ENCODE data around the gene UBAC2. TPM values are rescaled to one million over a fixed set of nuclear protein-coding genes. Genes with fewer than 3 reads are reported as not detected.
"Not testable (repeated sequence)": the region's sequence is repeated elsewhere in the genome, so short reads cannot be mapped to it uniquely, and the experiment has no call there.

UBAC2 gene
- polyA plus RNA-seq, 3 donors: 98.7 to 109 (median 101) TPM

DNA sequence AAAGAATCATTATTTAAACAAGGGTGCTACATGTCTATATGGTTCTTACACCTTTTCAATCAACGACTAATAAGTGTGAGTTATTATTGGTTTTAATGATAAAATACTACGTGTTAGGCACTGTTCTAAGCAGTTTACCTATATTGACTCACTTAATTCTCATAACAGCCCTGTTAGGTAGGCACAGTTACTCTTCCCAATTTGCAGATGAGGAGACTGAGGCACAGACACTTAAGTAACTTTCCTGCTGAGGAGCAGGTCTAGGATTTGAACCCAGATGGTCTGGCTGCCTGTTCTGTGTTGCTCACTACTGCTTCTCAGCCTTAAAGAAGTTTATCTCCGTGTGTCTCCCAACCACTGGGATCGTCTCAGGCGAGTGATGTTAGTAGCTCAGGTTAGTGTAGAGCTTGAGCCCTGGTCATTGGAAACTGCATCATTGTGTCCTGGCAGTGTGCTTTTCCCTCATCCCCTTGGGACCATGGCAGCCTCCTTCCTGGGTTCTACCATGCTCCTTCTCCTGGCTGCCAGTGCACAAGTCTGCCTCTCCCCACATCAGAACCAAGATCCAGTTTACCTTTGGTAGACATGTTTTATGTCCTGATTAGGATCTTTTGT is 10.9 kb downstream of the UBAC2 start:
- DNase-seq (ENCODE audit: low read depth in 3 of 3, low spot score in 2 of 3): no peak

DNA sequence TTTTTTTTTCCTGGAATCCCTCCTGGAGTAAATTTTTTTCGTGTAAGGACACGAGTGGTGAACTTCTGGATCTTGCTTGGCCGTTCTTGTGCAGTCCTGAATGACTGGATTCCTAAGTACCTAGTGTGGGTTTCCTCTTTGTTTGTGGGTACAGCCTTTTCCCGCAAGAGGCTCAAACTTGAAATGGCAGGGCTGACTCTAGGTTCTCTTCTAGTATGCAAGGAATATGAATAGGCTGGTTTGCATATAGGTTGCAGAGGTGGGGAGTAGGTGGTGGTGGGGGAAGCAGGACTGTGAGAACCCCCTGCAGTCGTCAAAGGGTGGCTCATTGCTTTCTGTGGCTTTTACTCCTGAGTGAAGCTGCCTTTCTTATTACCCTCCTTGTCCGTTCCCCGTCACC is 13.6 kb downstream of the UBAC2 start:
- DNase-seq (ENCODE audit: low read depth in 3 of 3, low spot score in 2 of 3): no peak

DNA sequence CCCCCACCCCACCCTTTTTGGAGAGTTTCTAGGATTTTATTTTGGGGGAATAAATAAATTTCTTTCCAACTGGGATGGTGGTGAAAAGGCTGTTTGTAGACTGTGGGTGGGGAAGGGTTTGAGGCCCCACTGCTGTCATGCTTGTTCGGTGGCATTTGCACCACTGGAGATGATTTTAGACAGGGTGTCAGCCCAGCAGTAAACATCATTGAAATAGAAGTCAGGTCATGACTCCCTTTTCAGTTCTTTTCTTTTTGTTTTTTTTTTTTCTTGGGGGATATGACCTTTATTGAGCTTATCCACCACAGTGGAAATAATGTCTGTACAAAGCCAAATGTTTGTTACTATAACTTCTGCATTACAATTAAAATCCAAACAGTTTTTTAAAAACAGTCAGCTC is 14.1 kb downstream of the UBAC2 start:
- DNase-seq (ENCODE audit: low read depth in 3 of 3, low spot score in 2 of 3): no peak

DNA sequence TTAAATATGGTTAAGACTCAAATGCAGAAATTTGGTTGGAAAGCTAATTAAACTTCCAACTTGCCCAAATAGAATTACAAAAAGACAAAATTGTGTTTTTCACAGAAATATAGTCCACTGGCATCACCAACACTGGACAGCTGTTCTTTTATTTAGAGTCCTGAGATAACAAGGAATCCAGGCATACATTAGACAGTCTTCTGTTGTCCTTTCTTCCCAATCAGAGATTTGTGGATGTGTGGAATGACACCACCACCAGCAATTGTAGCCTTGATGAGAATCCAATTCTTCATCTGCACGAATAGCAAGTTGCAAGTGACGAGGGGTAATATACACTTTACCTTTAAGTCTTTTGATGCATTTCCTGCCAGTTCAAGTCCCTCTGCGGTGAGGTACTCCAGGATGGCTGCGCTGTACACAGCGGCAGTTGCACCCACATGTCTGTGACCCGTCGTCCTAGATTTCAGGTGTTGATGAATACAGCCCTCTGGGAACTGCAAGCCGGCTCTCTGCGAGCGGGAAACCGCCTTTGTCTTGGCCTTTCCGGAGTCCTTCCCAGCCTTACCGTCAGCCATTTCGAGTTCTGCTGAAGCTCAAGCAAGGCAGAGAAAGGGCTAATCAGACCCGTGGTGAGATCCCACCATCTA is 14.7 kb downstream of the UBAC2 start:
- no peak for DNase-seq (ENCODE audit: low read depth in 3 of 3, low spot score in 2 of 3)

DNA sequence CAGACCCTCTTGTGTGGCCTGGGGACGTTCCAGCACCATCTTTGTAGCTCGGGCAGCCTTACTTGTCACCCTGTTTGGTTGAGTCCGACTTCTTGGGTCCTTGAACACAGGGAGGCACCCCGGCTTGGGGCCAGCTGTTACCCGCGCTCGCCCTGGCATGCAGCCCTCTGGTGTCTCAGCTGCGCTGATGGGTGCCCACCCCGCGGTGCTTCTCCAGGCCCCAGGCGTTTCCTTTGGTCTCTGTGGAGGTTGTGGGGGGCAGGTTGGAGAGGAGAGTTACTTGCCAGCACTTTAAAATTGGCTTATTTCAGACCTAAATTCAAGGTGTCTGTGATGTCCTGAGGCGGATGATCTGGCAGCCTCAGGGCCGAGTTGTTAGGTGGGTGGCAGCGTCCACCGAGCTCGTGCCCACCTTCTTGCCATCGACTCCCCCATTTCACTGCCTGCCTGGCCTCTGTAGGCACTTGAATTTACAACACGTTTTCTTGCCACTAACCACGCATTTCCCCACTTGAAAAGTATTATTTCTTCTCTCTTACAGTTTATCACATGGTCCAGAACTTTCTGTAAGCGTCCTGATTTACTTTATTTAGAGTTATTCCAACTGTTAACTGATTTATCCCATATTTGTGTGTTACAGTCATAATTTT is 16.9 kb downstream of the UBAC2 start:
- no peak for DNase-seq (ENCODE audit: low read depth in 3 of 3, low spot score in 2 of 3)

DNA sequence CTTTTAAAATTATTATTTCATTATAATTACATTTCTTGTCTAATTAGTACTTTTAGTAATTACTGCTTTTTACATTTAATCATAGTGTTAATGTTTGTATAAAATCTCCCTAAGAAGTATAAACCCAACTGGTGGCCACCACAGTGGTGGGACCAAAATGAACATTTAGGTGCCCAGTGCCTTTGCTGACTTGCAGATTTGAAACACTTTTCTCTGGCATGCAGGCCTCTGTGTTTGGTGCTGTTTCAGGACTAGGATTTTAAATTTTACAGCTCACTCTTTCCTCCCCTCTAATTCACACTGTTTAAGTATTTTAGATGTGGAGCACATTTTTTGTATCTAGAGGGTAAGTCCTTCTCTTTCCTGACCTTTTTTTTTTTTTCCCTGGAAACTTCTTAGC is 17.5 kb downstream of the UBAC2 start:
- DNase-seq (ENCODE audit: low read depth in 3 of 3, low spot score in 2 of 3): no peak

DNA sequence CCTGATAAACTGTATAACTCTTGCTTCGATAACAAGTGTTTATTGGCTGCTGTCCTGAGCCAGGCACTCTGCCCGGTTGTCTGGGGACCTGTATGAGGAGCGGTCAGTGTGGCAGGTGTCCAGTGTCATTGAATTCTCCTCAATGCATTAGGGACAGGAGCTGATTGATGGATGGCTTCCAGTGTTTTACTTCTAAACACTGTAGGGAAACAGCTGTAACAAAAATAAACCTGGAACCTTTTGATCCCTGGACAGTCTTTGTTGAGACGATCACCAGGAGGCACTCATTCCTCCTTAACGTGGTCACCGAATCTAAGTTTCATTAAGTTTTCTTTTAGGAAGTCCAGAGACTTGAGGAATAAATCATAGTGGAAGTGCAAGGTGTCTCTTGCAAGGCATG is 17.9 kb downstream of the UBAC2 start:
- no peak for DNase-seq (ENCODE audit: low read depth in 3 of 3, low spot score in 2 of 3)

DNA sequence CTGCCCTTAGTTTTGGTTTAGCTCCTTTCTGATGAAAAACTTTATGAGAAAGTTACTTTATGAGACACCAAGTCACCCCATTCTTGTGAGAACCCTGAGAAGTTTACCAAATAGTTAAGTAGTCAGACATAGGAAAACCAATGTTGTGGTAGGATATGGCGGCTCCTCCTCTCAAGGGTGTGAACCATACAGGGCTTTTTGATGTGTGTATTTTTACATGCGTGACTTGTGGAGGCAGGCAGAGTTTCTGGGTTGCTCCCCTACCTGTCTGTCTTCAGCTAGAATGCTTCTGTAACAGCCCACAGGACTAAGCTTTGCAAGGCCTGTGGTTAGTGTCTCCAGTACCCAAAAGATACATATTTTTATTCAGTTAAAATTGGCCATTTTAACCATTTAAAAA is 18.3 kb downstream of the UBAC2 start:
- no peak for DNase-seq (ENCODE audit: low read depth in 3 of 3, low spot score in 2 of 3)

DNA sequence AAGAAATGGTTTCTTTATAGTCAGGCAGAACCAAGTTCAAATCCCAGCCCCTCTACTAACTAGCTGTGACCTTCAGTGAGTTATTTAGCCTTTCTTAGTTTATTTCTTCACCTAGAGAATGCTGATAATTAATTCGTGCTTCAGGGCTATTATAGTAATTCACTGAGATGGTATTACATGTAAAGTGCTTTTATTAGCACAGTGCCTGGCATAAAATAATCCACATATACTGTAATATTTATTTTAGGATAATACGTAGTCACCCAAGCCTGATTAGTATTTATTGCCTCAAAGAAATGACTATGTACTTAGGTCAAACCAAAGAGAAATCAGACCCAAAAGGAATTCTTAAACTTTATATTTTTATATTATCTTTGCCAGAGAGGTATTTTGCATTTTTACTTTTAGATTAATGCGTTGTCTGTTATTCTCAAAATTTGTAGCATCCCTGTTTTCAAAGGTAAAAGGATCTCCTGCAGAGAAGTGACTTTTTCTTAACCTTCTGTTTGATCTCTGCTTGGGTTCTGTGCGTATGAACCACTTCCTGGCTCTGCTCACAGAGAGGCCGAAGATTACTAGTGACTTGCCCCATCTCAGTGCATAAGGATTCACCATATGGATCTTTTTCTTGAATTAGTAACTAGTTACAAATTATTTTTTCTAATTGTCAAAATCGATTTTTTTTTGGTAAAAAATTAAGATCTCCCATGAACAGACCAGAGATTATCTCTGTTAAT is 19.7 kb downstream of the UBAC2 start:
- no peak for DNase-seq (ENCODE audit: low read depth in 3 of 3, low spot score in 2 of 3)

DNA sequence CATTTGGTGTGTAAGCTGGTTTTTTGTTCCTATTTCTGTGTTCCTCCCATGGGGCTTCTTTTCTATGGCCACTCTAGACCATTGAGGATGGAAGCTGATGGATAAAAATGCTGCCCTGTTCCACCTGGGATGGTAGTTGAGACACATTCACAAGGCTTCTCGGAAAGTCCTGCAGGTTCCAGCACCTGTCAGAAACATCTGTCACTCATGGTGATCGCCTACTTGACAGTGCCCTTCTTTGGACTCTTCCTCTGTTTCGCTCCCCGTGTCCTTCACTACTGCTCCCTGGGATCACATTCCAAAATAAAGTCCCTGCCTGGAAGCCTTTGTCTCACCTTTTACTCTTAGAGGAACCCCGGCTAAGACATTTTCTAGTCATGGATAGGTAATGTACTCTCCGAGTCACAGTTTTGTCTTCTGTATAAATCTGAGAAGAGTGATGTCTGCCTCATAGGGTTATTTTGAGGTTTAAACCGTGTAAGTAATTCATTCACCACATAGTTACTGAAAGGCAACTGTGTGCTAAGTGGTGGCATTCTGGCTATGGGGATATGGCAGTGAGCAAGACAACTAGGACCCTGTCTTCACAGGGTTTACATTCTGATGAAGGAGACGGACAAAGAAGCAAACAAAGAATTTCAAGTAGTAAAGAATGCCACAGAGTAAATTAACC is 21.0 kb downstream of the UBAC2 start:
- DNase-seq (ENCODE audit: low read depth in 3 of 3, low spot score in 2 of 3): no peak

DNA sequence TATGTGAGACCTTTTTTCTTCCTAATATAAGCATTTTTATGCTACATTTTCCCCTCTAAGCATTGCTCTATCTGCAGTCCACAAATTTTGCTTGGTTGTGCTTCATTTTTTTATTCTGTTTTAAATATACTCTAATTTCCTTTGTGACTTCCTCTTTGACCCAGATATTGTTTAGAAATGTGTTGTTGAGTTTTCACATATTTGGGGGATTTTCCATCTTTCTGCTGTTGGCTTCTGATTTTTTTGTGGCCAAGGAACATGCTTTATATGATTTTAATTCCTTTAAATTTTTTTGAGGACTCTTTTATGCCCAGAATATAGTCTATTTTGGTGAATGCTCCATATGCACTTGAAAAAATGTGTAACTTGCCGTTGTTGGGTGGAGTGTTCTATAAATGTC is 22.9 kb downstream of the UBAC2 start:
- no peak for DNase-seq (ENCODE audit: low read depth in 3 of 3, low spot score in 2 of 3)

DNA sequence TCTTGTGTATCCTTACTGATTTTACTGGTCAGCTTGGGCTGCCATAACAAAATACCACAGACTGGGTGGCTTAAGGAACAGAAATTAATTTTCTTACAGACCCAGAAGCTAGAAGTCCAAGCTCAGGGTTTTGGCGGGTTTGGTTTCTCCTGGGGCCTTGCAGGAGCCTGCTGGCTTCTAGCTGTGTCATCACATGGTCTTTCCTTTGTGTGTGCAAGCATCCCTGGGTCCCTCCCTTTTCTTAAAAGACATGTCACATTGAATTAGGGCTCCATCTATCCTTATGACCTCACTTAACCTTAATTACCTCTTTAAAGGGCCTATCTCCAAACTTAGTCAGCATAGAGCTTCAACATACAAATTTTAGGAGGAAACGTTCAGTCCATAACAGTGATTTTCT is 23.4 kb downstream of the UBAC2 start:
- DNase-seq (ENCODE audit: low read depth in 3 of 3, low spot score in 2 of 3): no peak

DNA sequence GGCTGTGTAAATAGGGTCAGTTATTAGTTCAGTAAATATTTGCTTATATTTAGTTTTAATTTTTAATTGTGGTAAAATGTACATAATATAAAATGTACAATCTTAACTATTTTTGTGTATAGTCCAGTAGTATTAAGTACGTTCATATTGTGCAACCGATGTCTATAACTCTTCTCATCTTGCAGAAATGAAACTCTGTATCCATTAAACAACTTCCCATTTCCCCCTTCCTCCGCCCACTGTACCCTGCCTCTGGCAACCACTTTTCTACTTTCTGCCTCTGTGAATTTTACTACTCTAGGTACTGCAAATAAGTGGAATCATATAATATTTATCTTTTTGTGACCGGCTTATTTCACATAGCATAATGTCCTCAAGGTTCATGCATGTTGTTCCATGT is 24.4 kb downstream of the UBAC2 start:
- no peak for DNase-seq (ENCODE audit: low read depth in 3 of 3, low spot score in 2 of 3)

DNA sequence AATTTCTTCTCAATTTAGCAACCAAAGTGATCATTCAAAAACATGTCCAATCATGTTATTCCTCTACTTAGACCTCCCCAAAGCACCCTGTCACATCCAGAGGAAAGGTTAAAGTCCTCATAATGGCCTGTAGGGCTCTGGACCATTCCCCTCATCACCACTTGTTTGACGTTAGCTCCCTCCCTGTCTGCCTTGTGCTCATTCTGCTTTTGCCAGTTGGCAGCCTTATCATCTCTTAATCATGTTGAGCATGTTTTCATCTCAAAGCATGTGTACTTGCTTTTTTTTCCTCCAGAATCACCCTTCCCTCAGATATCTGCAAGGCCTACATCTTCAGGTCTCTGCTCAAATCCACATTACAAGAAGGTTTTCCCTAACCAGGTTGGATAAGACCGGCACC is 25.9 kb downstream of the UBAC2 start:
- DNase-seq (ENCODE audit: low read depth in 3 of 3, low spot score in 2 of 3): no peak

DNA sequence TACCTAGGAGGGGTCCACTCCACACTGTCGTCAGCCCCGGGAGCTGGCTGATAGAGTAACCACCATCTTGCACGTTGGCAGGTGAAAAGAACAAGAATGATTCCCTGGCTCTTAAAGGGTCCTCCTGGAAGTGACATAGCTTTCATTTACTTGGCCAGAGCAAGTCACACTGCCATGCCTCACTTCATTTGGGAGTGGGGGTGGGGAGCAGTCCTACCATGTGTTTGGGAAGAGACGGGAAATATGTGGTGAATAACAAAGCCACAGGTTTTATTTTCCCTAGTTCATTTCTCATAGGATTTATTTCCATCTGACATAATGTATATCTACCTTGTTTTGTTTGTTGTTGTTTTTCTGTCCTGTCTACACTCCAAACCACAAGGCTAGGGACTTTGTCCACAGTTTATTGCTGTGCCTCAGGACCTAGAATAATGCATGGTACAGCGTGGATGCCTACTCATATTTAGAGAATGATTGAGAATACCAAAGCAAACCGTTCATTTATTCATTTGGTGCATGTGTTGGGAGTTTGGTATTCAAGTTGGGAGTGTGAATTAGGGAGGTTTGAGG is 26.8 kb downstream of the UBAC2 start:
- DNase-seq (ENCODE audit: low read depth in 3 of 3, low spot score in 2 of 3): no peak

DNA sequence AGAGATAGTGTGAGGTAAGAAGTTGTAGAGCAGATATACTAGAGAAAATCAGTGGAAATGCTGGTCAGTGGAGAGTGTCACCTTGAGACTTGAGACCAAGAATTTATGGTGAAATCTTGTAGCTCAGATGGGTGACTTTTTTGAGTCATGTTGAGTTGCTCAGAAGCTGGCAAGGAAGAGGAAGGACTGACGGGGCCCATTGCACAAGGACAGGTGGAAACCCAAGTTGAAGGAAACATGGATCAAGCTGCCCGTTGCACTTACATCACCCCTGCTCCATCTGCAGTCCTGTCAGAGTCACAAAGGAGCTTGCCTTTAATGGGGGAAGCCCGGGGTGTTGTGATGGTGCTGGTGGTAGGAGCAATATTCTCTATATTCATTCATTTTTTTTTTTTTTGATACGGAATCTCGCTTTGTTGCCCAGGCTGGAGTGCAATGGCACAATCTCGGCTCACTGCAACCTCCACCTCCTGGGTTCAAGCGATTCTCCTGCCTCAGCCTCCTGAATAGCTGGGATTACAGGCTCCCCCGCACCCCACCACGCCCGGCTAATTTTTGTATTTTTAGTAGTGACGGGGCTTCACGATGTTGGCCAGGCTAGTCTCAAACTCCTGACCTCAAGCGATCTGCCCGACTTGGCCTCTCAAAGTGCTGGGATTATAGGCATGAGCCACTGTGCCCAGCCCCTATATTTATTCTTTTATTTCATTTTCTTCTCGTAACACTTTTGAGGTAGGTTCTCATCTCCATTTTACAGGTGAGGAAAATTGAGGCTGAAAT is 27.4 kb downstream of the UBAC2 start:
- no peak for DNase-seq (ENCODE audit: low read depth in 3 of 3, low spot score in 2 of 3)

DNA sequence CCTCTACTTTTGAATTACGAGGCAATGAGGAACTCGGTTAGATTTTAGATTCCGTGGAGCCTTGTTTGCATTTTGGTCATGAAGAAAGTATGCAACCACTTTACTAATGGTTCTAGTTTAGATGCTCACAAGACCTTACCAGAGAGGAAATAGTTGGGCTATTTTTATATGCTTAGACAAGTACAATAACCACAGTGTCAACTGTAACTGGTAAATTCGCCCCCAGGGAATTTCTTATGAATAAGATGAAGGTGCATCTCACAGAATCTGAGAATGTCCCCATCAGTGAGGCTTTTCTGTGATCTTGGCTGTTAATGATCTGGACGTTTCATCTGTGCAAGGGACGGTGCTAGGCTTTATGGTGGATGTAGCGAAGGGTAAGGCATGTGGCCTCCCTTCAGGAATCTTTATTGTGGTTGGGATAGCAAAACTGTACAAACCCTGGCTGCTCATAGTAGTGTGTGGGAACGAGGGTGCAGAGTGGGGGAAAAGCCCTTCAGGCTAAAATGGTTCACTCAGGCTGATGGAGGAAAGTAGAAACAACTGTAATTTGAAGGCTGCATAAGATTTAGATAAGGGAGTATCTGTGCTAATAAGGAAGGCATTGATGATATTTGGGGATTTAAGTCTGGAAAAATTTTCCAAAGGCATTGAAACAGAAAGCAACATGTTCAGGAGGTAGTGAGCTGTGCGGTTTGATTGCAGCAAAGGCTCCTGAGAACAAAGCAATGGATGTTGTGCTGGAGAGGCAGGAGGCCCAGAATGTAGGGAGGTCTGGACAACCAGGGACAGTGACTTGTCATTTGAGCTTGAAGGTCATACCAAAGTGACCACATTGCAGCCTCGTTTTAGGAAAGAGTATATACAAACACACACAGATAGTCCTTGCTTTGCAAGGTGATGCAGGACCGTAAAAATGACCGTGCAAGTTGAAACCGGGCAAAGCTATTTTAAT is 28.4 kb downstream of the UBAC2 start:
- no peak for DNase-seq (ENCODE audit: low read depth in 3 of 3, low spot score in 2 of 3)

DNA sequence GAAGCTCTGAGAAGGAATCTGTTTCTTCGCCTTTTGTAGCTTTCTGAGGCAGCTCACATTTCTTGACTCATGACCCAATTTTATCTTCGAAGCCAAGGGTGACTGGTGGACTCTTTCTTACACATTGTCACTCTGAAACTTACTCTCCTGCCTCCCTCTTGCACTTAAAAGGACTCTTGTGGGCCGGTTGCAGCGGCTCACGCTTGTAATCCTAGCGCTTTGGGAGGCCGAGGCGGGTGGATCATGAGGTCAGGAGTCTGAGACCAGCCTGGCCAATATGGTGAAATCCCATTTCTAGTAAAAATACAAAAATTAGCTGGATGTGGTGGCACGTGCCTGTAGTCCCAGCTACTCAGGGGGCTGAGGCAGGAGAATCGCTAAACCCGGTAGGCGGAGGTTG is 29.9 kb downstream of the UBAC2 start:
- DNase-seq (ENCODE audit: low read depth in 3 of 3, low spot score in 2 of 3): not testable (repeated sequence)

DNA sequence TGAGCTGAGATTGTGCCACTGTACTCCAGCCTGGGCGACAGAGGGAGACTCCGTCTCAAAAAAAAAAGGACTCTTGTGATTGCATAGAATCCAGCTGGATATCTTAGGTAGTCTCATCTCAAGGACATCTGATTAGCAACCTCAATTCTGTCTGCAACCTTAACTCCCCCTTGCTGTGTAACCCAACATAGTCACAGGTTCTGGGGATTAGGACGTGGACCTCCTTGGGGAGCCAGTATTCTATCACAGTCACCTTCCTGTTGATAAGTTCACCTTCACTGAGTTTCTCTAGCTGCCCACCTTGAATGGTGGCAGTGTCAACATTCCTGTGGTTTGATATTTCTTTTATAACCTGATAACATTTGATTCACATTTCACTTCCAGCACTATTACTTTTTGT is 30.3 kb downstream of the UBAC2 start:
- DNase-seq (ENCODE audit: low read depth in 3 of 3, low spot score in 2 of 3): no peak
